Measurements from ENCODE around the gene ABHD14A. TPM values are rescaled to one million over a fixed set of nuclear protein-coding genes. Genes with fewer than 3 reads are reported as not detected.

Gene ABHD14A
- total and polyA plus RNA-seq, 2 of the 4 experiments (the other 2 are of a cell fraction), result 3.4 to 10.0 TPM

DNA sequence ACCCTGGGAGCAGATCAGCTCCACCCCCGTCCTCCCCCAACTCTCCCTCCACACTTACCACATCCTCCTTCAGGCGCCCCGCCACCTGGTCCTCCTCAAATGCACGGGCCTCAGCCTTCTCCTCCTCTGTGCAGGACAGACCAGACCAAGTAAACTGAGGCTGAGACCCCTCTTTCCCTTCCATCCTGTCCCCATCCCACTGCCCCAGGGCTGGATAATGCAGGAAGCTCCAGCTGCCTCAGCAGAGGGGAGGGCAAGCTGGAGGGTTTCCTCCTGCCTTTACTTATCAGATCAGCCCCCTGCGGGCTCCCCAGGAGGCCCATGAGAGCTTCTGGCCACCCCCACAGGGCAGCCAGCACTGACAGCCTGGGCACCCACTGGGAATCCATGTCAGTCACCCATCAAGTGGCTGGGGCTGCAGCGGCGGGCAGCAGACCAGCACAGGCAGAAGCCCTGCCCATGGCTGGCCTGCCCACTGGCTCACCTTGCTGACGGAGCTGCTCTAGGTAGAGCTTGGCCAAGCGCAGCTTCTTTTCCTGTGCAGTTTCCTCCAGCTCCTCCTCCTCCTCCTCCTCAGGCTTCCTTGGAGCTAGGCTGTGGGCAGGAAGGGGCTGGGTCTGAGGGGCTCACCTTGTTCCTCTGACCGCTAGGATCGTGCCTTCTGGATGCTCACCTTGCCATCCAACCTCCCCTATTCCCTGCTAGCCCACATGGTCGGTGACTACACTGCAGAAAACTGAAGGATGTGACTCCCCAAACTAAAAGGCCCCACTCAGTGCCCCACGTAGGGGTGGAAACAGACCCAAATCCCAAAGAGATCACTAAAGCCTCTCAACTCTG lies 37.0 kb upstream of the ABHD14A start (continued):
- no peak for TF ChIP-seq RAD21 (IDR thresholded peaks at IDR 0.05; ENCODE audit: low read length)

DNA sequence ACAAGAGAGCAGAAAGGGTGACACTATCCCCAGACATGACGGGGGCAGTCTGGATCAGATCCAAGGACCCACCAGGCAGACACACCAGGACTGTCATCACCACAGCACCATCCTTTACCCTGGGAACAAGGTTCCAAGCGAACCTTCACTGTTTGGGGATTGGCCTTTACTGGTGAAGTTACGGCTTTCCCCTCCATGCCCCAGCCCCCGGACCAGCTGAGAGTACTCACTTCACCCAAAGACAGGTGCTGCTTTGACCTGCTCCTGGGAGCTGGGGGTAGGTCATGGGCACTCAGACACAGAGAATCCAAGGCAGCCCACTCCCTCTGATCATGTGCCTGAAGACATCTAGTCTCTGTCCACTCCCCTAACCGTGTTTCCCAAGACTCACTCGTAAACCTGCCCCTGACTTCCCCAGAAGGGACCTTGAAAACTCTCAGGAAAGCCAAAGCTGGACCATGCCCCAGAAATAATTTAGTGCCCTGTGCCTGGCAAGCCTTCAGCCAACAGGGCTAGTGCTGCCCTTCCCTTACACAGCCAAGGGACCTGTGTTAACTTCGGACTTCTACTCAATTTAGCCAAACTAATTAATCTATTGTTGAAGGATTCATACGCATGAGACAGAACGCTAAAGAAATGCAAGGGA lies 36.0 kb upstream of the ABHD14A start:
- no peaks in the 10 kb centered on the region for H3K9me3 ChIP-seq (ENCODE audit: control insufficient read depth, insufficient read depth, low read length)
- H3K9me1 ChIP-seq (ENCODE audit: insufficient read depth, low read length), result peaks cover 12% of the 10 kb centered on the region
- ChIA-PET CTCF (no interaction called here), POLR2A (ENCODE audit: unreplicated experiment) (no interaction called here)
- peaks cover 13% of the 10 kb centered on the region for H3K4me1 ChIP-seq (ENCODE audit: control insufficient read depth, insufficient read depth, low read length)
- H2BK120ac ChIP-seq (ENCODE audit: low read depth, low read length), result no peak overlapping the region
- peak overlapping the region; percentile 57 for H2AK9ac ChIP-seq (replicated peaks; ENCODE audit: low read depth, low read length, poor library complexity)
- no peak overlapping the region for H3K4ac ChIP-seq (ENCODE audit: low read depth, low read length)
- no peak overlapping the region for H3K4me3 ChIP-seq (ENCODE audit: insufficient read depth, low read depth, low read length)
- TF ChIP-seq RAD21 (IDR thresholded peaks at IDR 0.05; ENCODE audit: low read length) (no peak), CHD1 (IDR thresholded peaks at IDR 0.05; ENCODE audit: low read depth, low read length) (no peak), RCOR1 (IDR thresholded peaks at IDR 0.05; ENCODE audit: insufficient replicate concordance, low read length) (no peak), MAZ (IDR thresholded peaks at IDR 0.05; ENCODE audit: borderline replicate concordance, low read depth, low read length) (no peak), NFE2L2 (IDR thresholded peaks at IDR 0.05; ENCODE audit: low read depth, low read length) (no peak), BHLHE40 (IDR thresholded peaks at IDR 0.05; ENCODE audit: low read depth, low read length) (no peak), FOS (IDR thresholded peaks at IDR 0.05; ENCODE audit: low read depth, low read length) (no peak)
- TF ChIP-seq, protein P1, sequence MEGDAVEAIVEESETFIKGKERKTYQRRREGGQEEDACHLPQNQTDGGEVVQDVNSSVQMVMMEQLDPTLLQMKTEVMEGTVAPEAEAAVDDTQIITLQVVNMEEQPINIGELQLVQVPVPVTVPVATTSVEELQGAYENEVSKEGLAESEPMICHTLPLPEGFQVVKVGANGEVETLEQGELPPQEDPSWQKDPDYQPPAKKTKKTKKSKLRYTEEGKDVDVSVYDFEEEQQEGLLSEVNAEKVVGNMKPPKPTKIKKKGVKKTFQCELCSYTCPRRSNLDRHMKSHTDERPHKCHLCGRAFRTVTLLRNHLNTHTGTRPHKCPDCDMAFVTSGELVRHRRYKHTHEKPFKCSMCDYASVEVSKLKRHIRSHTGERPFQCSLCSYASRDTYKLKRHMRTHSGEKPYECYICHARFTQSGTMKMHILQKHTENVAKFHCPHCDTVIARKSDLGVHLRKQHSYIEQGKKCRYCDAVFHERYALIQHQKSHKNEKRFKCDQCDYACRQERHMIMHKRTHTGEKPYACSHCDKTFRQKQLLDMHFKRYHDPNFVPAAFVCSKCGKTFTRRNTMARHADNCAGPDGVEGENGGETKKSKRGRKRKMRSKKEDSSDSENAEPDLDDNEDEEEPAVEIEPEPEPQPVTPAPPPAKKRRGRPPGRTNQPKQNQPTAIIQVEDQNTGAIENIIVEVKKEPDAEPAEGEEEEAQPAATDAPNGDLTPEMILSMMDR (conservative IDR thresholded peaks at IDR 0.05; ENCODE audit: low read depth, low read length), result no peak
- H4K20me1 ChIP-seq (ENCODE audit: insufficient read depth, low read length), result peaks cover 9% of the 10 kb centered on the region
- intact Hi-C loops (cut with micrococcal nuclease), result no loop called here
- H2BK5ac ChIP-seq (ENCODE audit: low read depth, low read length, poor library complexity, severe bottlenecking), result no peak overlapping the region
- H4K5ac ChIP-seq (ENCODE audit: low read depth, low read length), result no peak overlapping the region
- H2BK20ac ChIP-seq (ENCODE audit: low read depth, low read length), result no peak overlapping the region
- in situ Hi-C loops (cut with MboI; ENCODE audit: low sequenced_read_pairs), result loop anchor here (25.0 kb wide), 1 partner anchor 552 kb away; the partner anchor contains the start of genes MANF and RBM15B
- H3K18ac ChIP-seq (ENCODE audit: low read depth, low read length), result no peak overlapping the region
- peaks cover 21 to 41% of the 10 kb centered on the region in 2 experiments; a peak in 3 of 4 replicates for H3K79me1 ChIP-seq (ENCODE audit: low read depth in 1 of 2, low read length in 2 of 2)
- DNase-seq, result no peak
- H2BK15ac ChIP-seq (ENCODE audit: low read depth, low read length), result no peak overlapping the region
- no peaks in the 10 kb centered on the region for H3K27me3 ChIP-seq (ENCODE audit: control insufficient read depth, insufficient read depth, low read length)
- WGBS, 2 experiments (ENCODE audit: extremely low coverage in 2 of 2, insufficient read length in 1 of 2), result 81% methylated on average over 2 of the region's 9 CpGs; no CpG with 5 or more reads in 1 of the 2 experiments
- no peak overlapping the region for H3K23ac ChIP-seq (ENCODE audit: low read depth, low read length)
- H3K56ac ChIP-seq (ENCODE audit: extremely low read depth, insufficient read depth, low read length), result no peak overlapping the region
- no peak overlapping the region for H4K91ac ChIP-seq (ENCODE audit: insufficient read depth, low read depth, low read length)
- no peak overlapping the region for H2AK5ac ChIP-seq (ENCODE audit: low read depth, low read length)
- no TSS peak for BruUV-seq (replicated peaks)
- H3K9ac ChIP-seq (ENCODE audit: low read depth, low read length), result no peak overlapping the region
- no peak overlapping the region for H2AFZ ChIP-seq (replicated peaks; ENCODE audit: low read length, poor library complexity)
- H3K4me2 ChIP-seq (ENCODE audit: low read depth, low read length), result no peak overlapping the region
- H3K14ac ChIP-seq (replicated peaks; ENCODE audit: low read depth, low read length), result no peak overlapping the region
- no peak overlapping the region for H3K27ac ChIP-seq (ENCODE audit: insufficient read depth, low read length)
- no peak overlapping the region for H4K8ac ChIP-seq (ENCODE audit: low read depth in 2 of 2, low read length in 2 of 2)
- peaks cover 41% of the 10 kb centered on the region for H3K36me3 ChIP-seq (ENCODE audit: control insufficient read depth, insufficient read depth, low read length)
- ATAC-seq (ENCODE audit: low read depth), result no peak
- dilution Hi-C loops (cut with HindIII; ENCODE audit: low sequenced_read_pairs, unreplicated experiment), result no loop called here
